Left ventricle myocardium inferior (tissue), 1 donor: ENCODE data around the gene C14orf93. TPM values are rescaled to one million over a fixed set of nuclear protein-coding genes. Genes with fewer than 3 reads are reported as not detected.

Source experiments
- DNase-seq: peaks from one replicate; pipeline ENCODE4 v3.0.0-alpha.2; 2020
- H3K27ac ChIP-seq: fragments of 200-600 bp; replicated peaks from 2 replicates; pipeline ENCODE4 v1.8.0; 2021
- H3K27me3 ChIP-seq: fragments of 200-600 bp; 2 replicates; pipeline ENCODE4 v1.8.0; 2021; ENCODE audit warnings: low read depth
- H3K36me3 ChIP-seq: fragments of 200-600 bp; 2 replicates; pipeline ENCODE4 v1.8.0; 2021
- H3K4me1 ChIP-seq: fragments of 200-600 bp; 2 replicates; pipeline ENCODE4 v1.8.0; 2021
- H3K4me3 ChIP-seq: fragments of 200-600 bp; 2 replicates; pipeline ENCODE4 v1.8.0; 2021; ENCODE audit warnings: mild to moderate bottlenecking, moderate library complexity
- H3K9me3 ChIP-seq: fragments of 200-600 bp; replicated peaks from 2 replicates; pipeline ENCODE4 v1.8.0; 2021
- intact Hi-C: fragments of 100-400 bp; cut with micrococcal nuclease; formaldehyde crosslinking; loops from one replicate; pipeline ENCODE4 v1.11.0; 2022
- total RNA-seq: library from RNA; stranded (reverse); fragmentation: NEBNext Ultra II Directional; extraction: Animal tissue kit (Norgen Biotek cat#: 25700); gene quantifications from one replicate; pipeline ENCODE4 v1.2.1, GENCODE V29; 2021
- TF ChIP-seq, protein P1 (sequence below): fragments of 200-600 bp; IDR thresholded peaks from 2 replicates; pipeline ENCODE4 v1.8.0; 2021; ENCODE audit warnings: antibody characterized with exemption, mild to moderate bottlenecking, borderline replicate concordance
- donor health status: DM: no; HTN: yes; CAD: no; lungs with severe emphysema.

Gene C14orf93
- total RNA-seq, 1 donor from 2014 or later: 4.9 TPM

DNA sequence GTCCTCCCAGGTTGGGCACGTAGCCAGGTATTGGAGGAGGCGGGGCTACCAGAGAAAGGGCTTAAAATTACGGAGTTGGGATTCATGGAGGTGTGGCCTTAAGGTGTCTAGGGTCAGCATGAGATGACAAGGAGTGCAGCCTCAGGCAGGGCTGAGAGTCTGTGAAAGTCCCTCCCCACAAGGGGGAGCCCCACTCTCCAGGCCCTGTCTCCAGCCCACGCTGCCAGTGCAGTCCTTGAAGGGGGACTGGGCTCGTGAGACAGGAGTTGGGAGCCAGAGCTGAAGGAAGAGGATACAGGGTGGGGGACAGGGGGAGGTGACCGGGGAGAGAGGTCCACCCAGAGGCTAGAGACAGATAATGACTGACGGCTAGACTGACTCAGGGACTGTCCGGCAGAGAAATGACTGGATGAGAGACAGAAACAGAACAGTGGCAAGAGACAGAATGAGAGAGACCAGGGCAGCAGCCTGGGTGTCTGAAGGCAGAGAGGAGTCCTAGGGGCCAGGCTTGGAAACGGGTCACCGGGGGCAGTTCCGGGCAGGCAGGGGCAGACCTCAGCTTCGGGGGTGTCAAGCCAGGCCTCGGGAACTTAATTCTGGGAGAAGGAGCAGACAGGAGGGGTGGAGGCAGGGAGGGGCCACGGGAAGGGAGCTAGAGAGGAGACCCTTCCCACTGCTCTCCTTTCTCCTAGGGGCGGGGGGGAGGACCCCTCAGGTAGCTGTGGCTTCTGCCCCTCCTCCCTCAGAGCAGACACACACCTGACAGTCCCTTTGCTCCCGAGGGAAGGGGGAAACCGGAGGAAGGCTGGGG is 46.4 kb upstream of the C14orf93 start:
- Histone ChIP-seq H3K27me3 (no peaks in the 10 kb centered on the region), H3K36me3 (peaks cover 29% of the 10 kb centered on the region), H3K4me1 (peaks cover 29% of the 10 kb centered on the region), H3K9me3 (no peaks in the 10 kb centered on the region), H3K4me3 (peak overlapping the region; percentile 84), H3K27ac (peak overlapping the region; percentile 11)
- intact Hi-C loops: loop anchor here (5.0 kb wide), 1 partner anchor 69 kb away; no protein-coding TSS in a partner anchor
- TF ChIP-seq, protein P1, sequence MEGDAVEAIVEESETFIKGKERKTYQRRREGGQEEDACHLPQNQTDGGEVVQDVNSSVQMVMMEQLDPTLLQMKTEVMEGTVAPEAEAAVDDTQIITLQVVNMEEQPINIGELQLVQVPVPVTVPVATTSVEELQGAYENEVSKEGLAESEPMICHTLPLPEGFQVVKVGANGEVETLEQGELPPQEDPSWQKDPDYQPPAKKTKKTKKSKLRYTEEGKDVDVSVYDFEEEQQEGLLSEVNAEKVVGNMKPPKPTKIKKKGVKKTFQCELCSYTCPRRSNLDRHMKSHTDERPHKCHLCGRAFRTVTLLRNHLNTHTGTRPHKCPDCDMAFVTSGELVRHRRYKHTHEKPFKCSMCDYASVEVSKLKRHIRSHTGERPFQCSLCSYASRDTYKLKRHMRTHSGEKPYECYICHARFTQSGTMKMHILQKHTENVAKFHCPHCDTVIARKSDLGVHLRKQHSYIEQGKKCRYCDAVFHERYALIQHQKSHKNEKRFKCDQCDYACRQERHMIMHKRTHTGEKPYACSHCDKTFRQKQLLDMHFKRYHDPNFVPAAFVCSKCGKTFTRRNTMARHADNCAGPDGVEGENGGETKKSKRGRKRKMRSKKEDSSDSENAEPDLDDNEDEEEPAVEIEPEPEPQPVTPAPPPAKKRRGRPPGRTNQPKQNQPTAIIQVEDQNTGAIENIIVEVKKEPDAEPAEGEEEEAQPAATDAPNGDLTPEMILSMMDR: peak; percentile 82
- peak; percentile 59 for DNase-seq

DNA sequence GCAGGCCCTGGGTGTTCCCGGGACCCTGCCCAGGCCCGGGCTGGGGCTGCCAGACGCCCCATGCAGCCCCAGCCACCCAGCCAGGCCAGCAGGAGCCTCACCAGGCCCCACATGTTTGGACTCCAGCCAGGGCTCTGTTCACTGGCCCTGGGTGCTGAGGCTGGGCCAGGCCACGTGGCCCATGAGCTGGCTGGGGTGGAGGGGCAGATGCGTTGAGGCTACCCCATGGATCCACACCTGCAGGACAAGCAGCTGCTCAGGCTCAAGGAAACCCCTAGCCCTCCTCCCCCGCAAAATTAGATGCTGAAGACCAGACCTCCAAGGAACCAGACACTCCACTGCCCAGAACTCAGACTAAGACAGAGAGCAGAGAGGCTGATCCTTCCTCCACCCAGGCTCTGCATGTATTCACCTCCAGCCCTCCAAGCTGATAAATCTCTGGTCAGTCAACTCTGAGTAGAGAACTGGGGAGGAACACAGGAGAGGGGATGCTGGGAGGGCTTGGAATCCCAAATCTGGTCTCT is 45.7 kb upstream of the C14orf93 start:
- no peak overlapping the region for H3K4me3 ChIP-seq
- H3K27ac ChIP-seq: no peak overlapping the region
- no peak for DNase-seq
- H3K9me3 ChIP-seq: no peaks in the 10 kb centered on the region
- H3K36me3 ChIP-seq: peaks cover 23% of the 10 kb centered on the region
- H3K27me3 ChIP-seq: no peaks in the 10 kb centered on the region
- H3K4me1 ChIP-seq: peaks cover 29% of the 10 kb centered on the region
- intact Hi-C loops: loop anchor here (5.0 kb wide), 1 partner anchor 68 kb away; no protein-coding TSS in a partner anchor
- TF ChIP-seq, protein P1: no peak

DNA sequence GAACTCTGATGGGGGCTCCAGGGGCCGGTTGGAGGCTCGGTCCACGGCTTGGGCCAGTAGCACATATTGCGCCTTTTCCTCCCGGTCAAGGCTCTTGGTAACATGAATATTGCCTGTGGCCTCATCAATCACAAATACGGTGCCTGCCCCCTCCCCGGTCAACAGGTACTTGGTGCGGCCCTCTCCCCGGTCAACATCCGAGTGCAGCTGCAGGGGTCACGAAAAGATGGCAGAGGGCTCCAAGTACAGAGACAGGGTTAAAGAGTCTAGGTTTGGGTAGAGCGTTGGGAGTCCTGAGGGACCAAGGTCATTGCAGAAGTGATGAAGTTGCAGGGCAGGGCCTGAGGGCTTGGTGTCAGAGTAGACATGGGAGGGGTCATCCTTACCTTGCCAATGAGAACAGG is 45.2 kb upstream of the C14orf93 start:
- Histone ChIP-seq H3K4me3 (no peak overlapping the region), H3K9me3 (no peaks in the 10 kb centered on the region), H3K36me3 (peaks cover 17% of the 10 kb centered on the region), H3K27ac (no peak overlapping the region), H3K27me3 (no peaks in the 10 kb centered on the region), H3K4me1 (peaks cover 29% of the 10 kb centered on the region)
- intact Hi-C loops: loop anchor here (5.0 kb wide), 1 partner anchor 68 kb away; no protein-coding TSS in a partner anchor
- TF ChIP-seq, protein P1: no peak
- no peak for DNase-seq

DNA sequence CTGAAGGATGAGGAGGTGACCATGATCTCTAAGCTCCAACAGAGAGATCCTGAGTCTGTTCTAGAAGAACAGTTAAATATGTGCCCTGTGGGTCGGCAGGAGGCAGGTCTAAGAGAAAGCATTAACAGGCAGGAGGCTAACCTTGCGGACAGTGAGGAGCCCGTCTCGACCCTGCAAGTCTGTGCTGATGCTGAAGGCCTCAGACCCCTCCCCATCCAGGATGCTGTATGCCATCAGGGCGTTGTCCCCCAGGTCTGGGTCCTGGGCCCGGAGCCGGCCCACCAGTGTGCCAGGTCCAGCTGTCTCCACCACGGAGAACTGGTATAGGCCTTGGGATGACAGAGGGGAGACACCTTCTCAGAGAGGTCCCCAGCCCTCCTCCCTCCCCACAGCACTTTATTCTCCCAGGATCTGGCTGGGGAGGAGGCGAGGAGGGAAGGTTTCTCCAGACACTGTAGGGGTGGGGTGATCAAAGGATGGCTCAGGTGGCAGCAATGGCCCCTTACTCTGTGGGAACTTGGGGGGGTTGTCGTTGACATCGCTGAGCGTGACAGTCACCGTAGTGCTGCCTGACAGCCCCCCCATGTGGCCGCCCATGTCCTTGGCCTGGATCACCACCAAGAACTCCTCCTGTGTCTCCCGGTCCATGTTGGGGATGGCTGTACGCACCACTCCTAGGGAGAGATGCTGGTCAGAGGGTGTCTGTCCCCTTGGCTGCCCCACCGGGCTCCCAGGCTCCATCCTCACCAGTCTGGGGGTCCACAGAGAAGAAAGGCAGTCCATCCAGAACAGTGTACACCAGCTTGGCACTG is 44.3 kb upstream of the C14orf93 start:
- H3K27me3 ChIP-seq: no peaks in the 10 kb centered on the region
- DNase-seq: no peak
- no peak overlapping the region for H3K4me3 ChIP-seq
- no peaks in the 10 kb centered on the region for H3K9me3 ChIP-seq
- H3K36me3 ChIP-seq: peaks cover 8% of the 10 kb centered on the region
- no peak overlapping the region for H3K27ac ChIP-seq
- intact Hi-C loops: no loop called here
- H3K4me1 ChIP-seq: peaks cover 29% of the 10 kb centered on the region
- TF ChIP-seq, protein P1: peak; percentile 40

DNA sequence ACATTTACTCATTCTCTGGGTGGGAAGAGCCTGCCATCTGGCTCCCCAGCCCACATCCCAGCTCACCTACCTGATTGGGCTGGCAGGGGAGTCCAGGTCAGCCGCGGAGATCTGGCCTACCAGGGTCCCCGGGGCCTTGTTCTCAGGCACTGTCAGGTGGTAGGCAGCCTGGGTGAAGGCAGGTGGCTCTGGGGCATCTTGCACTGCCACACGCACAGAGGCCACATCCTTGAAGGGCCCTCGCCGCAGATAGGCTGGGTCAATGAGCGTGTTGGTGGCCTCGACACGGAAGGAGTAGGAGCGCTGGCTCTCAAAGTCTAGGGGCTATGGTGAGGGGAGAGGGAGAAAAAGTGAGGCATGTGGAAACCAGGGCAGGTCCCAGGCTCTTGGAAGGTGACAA is 43.5 kb upstream of the C14orf93 start:
- intact Hi-C loops: no loop called here
- no peak overlapping the region for H3K4me3 ChIP-seq
- no peak for DNase-seq
- no peaks in the 10 kb centered on the region for H3K27me3 ChIP-seq
- no peak overlapping the region for H3K27ac ChIP-seq
- H3K9me3 ChIP-seq: no peaks in the 10 kb centered on the region
- H3K4me1 ChIP-seq: peaks cover 29% of the 10 kb centered on the region
- TF ChIP-seq, protein P1: no peak
- peaks cover under 1% of the 10 kb centered on the region for H3K36me3 ChIP-seq
